ENCODE results near the gene KDELR1. TPM values are rescaled to one million over a fixed set of nuclear protein-coding genes. Genes with fewer than 3 reads are reported as not detected.

KDELR1 gene
- total RNA-seq, 4 donors from 2014 or later, result 51.3 to 78.6 (median 65.8) TPM

GRCh38 chr19:48333467-48334384, 57.6 kb downstream of the KDELR1 start:
- 5 to 8% methylated on average over 34 to 49 of the region's 54 CpGs for WGBS, 2 donors
- peak overlapping the region; percentile 58 to 89 (median 86) for H3K27ac ChIP-seq
- peaks cover 0 to 44% (median 17%) of the 10 kb centered on the region in 4 donors for H3K4me1 ChIP-seq

GRCh38 chr19:48332662-48333466, 58.5 kb downstream of the KDELR1 start:
- peaks cover 0 to 48% (median 17%) of the 10 kb centered on the region in 4 donors for H3K4me1 ChIP-seq
- H3K27ac ChIP-seq, result peak overlapping the region; percentile 58 to 89 (median 86)
- peak; percentile 85 to 89 for DNase-seq (ENCODE audit: low spot score in 2 of 2)
- H3K36me3 ChIP-seq, result peaks cover 0 to 45% (median 0%) of the 10 kb centered on the region in 3 donors
- H3K4me3 ChIP-seq, result peak overlapping the region; percentile 20 to 49 (median 40)
- WGBS, 2 donors, result 2 to 5% methylated on average over 25 of the region's 25 CpGs
- no peaks in the 10 kb centered on the region for H3K9me3 ChIP-seq
- TF ChIP-seq CTCF (IDR thresholded peaks at IDR 0.05) (peak in 1 of 5 experiments; percentile 10), POLR2A (IDR thresholded peaks at IDR 0.05) (no peak), EP300 (IDR thresholded peaks at IDR 0.05) (peak in 1 of 2 donors; percentile 38)
- H3K27me3 ChIP-seq, result no peaks in the 10 kb centered on the region

More at GRCh38 chr19:48333467-48334384, 57.6 kb downstream of the KDELR1 start:
- H3K9me3 ChIP-seq, result no peaks in the 10 kb centered on the region
- TF ChIP-seq POLR2A (IDR thresholded peaks at IDR 0.05) (peak in 1 of 2 donors; percentile 20), CTCF (IDR thresholded peaks at IDR 0.05) (peak; percentile 87 to 92 (median 90)), EP300 (IDR thresholded peaks at IDR 0.05) (peak in 1 of 2 donors; percentile 60)
- peaks cover 0 to 45% (median 0%) of the 10 kb centered on the region in 3 donors for H3K36me3 ChIP-seq
- H3K27me3 ChIP-seq, result no peaks in the 10 kb centered on the region
- peak; percentile 76 to 82 for DNase-seq (ENCODE audit: low spot score in 2 of 2)
- peak overlapping the region; percentile 20 to 49 (median 40) for H3K4me3 ChIP-seq

Other genes with a start within 250 kb of the KDELR1 start
- gene LIG1, start 221.2 kb downstream of the KDELR1 start, total RNA-seq, result 10 to 100 TPM in 1 of 4 donors, 1 to 10 TPM in 3; 6.1 to 21.9 (median 6.7) TPM
- 1 to 10 TPM; 5.9 to 8.4 (median 6.8) TPM for gene ZSWIM9, start 220.9 kb downstream of the KDELR1 start, total RNA-seq
- gene CARD8, start 135.6 kb downstream of the KDELR1 start, total RNA-seq, result 10 to 100 TPM; 33.7 to 54.0 (median 38.8) TPM
- gene ZNF114, start 121.5 kb downstream of the KDELR1 start, total RNA-seq, result under 1 TPM in 1 of 4 donors, not detected in 3; 0.21 TPM
- 10 to 100 TPM; 22.2 to 52.5 (median 33.3) TPM for gene EMP3, start 66.0 kb downstream of the KDELR1 start, total RNA-seq
- gene TMEM143, start 27.6 kb downstream of the KDELR1 start, total RNA-seq, result 10 to 100 TPM in 2 of 4 donors, 1 to 10 TPM in 2; 8.3 to 14.4 (median 10.2) TPM
- not detected for gene SYNGR4, start 27.2 kb downstream of the KDELR1 start, total RNA-seq
- under 1 TPM; 0.42 to 0.90 (median 0.51) TPM for gene GRIN2D, start 2.1 kb upstream of the KDELR1 start, total RNA-seq
- gene GRWD1, start 54.4 kb upstream of the KDELR1 start, total RNA-seq, result 10 to 100 TPM; 15.1 to 33.1 (median 29.7) TPM
- 1 to 10 TPM in 2 of 4 donors, under 1 TPM in 2; 0.44 to 4.1 (median 1.5) TPM for gene KCNJ14, start 64.0 kb upstream of the KDELR1 start, total RNA-seq
- gene CYTH2, start 77.8 kb upstream of the KDELR1 start, total RNA-seq, result 100 to 1,000 TPM in 1 of 4 donors, 10 to 100 TPM in 3; 56.7 to 114 (median 65.1) TPM
- gene LMTK3, start 120.3 kb upstream of the KDELR1 start, total RNA-seq, result 1 to 10 TPM in 1 of 4 donors, under 1 TPM in 2, not detected in 1; under 0.01 to 1.8 (median 0.59) TPM
- gene SULT2B1, start 160.6 kb upstream of the KDELR1 start, total RNA-seq, result not detected
- gene SPACA4, start 215.2 kb upstream of the KDELR1 start, total RNA-seq, result not detected
- gene FAM83E, start 223.5 kb upstream of the KDELR1 start, total RNA-seq, result not detected
- gene RPL18, start 227.6 kb upstream of the KDELR1 start, total RNA-seq, result 1,000 to 10,000 TPM; 2,253 to 3,141 (median 2,490) TPM
- 10 to 100 TPM; 28.0 to 34.7 (median 30.1) TPM for gene SPHK2, start 228.0 kb upstream of the KDELR1 start, total RNA-seq
- gene DBP, start 245.8 kb upstream of the KDELR1 start, total RNA-seq, result 10 to 100 TPM in 2 of 4 donors, 1 to 10 TPM in 2; 2.4 to 20.1 (median 10.1) TPM